GM13977 (cell line): Measurements from ENCODE around the gene DIP2B.

ENCODE experiments used
- DNase-seq: peaks from one replicate; pipeline ENCODE4 v3.0.0; 2012; ENCODE audit warnings: low spot score
- CTCF ChIP-seq: IDR thresholded peaks from 2 replicates; pipeline ENCODE4 v1.5.1; 2012; ENCODE audit warnings: mild to moderate bottlenecking, control low read depth; ENCODE audit not compliant: insufficient read depth; ENCODE audit errors: extremely low read depth, missing control alignments
- in situ Hi-C: fragments of 300-500 bp; cut with MboI; formaldehyde crosslinking; loops from one replicate; pipeline ENCODE4 v1.12.0; 2022; ENCODE audit warnings: low sequenced_read_pairs, low pct_unique_long_range_greater_than_20kb, mixed read lengths, inconsistent platforms; ENCODE audit not compliant: unreplicated experiment

Gene DIP2B

GRCh38 chr12:50637870-50638481 lies 133.2 kb downstream of the DIP2B start:
- in situ Hi-C loops: loop anchor here (10.0 kb wide), 1 partner anchor 133 kb away; the partner anchor contains the start of gene DIP2B
- TF ChIP-seq CTCF: peak; percentile 55
- peak; percentile 40 for DNase-seq

GRCh38 chr12:50638482-50638880 lies 133.7 kb downstream of the DIP2B start:
- no peak for DNase-seq
- TF ChIP-seq CTCF: no peak
- in situ Hi-C loops: loop anchor here (10.0 kb wide), 1 partner anchor 134 kb away; the partner anchor contains the start of gene DIP2B

GRCh38 chr12:50639721-50640120 lies 134.9 kb downstream of the DIP2B start:
- in situ Hi-C loops: loop anchor here (10.0 kb wide), 1 partner anchor 135 kb away; the partner anchor contains the start of gene DIP2B
- TF ChIP-seq CTCF: no peak
- no peak for DNase-seq

GRCh38 chr12:50640321-50640939 lies 135.6 kb downstream of the DIP2B start:
- no peak for DNase-seq
- in situ Hi-C loops: no loop called here
- TF ChIP-seq CTCF: no peak

- in situ Hi-C loops: no loop called here
- no peak for DNase-seq
- no peak for TF ChIP-seq CTCF
Observed at GRCh38 chr12:50641566-50641965, 136.8 kb downstream of the DIP2B start.

GRCh38 chr12:50642035-50642451 lies 137.3 kb downstream of the DIP2B start:
- no peak for DNase-seq
- TF ChIP-seq CTCF: no peak
- in situ Hi-C loops: no loop called here
